ENCODE data around the gene GPR107. TPM values are rescaled to one million over a fixed set of nuclear protein-coding genes. Genes with fewer than 3 reads are reported as not detected.

The GPR107 gene
- polyA plus RNA-seq, 3 donors: 6.0 to 22.6 (median 6.0) TPM

DNA sequence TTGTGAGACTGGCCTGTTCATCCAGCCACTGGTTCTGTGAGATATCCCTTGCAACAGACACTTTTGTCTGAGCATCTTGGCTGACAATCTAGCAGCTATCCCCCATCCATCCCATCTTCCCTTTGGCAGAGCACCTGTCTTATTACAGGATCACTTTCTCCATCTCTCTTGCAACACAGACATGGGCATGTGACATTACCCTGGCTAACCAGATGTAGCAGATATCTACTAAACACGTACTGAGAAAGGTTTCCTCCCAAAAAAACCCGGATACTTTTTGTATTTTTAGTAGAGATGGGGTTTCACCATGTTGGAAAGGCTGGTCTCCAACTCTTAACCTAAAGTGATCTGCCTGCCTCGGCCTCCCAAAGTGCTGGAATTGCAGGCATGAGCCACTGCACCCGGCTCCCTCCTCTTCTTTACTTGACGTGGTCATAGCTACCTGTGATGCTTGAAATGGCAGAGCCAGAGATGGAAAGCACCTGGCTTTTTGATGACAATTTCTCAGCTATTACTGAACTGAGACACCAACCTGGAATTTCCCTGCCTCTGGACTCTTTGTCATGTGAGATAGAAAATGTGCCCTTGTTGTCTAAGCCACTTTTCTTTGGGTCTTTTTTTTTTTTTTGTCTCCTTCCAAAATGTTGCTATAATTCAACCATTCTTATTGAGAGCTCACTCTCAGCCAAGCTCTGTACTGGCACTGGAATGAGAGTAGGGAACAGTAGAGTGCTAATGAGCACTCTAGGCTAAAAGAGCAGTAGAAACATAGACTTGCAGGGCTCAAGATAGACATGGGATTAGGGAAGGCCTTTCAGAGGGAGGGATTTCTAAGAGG lies 43.3 kb upstream of the GPR107 start:
- H3K27me3 Mint-ChIP-seq (ENCODE audit: low read depth in 3 of 3): no peaks in the 10 kb centered on the region
- no peaks in the 10 kb centered on the region for H3K9me3 Mint-ChIP-seq
- Histone ChIP-seq H2AFZ (ENCODE audit: insufficient read depth, low read depth, low read length, poor library complexity, severe bottlenecking) (no peak overlapping the region), H3K4me2 (replicated peaks; ENCODE audit: extremely low read depth, low read length, poor library complexity, severe bottlenecking) (no peak overlapping the region), H4K20me1 (ENCODE audit: insufficient read depth, low read length) (peaks cover 99% of the 10 kb centered on the region), H3K79me2 (ENCODE audit: insufficient read depth, low read length) (peaks cover 99% of the 10 kb centered on the region), H3K36me3 (replicated peaks in 1 of 2; ENCODE audit: control insufficient read depth in 1 of 2, insufficient read depth in 2 of 2, low read length in 2 of 2) (peaks cover 0 to 3% of the 10 kb centered on the region in 2 donors), H3K9me3 (replicated peaks in 1 of 2; ENCODE audit: control insufficient read depth in 1 of 2, insufficient read depth in 1 of 2, low read length in 2 of 2) (no peaks in the 10 kb centered on the region), H3K9ac (ENCODE audit: insufficient read depth, low read length, poor library complexity, severe bottlenecking) (no peak overlapping the region), H3K4me3 (replicated peaks in 1 of 3; ENCODE audit: low read depth in 2 of 3, low read length in 3 of 3) (no peak overlapping the region), H3K27me3 (ENCODE audit: control insufficient read depth in 2 of 2, insufficient read depth in 2 of 2, low read length in 2 of 2) (no peaks in the 10 kb centered on the region), H3K4me1 (ENCODE audit: control insufficient read depth in 1 of 2, insufficient read depth in 2 of 2, low read length in 2 of 2) (peaks cover 6 to 15% of the 10 kb centered on the region in 2 donors), H3K27ac (ENCODE audit: low read depth in 1 of 2, low read length in 2 of 2) (peak overlapping the region in 1 of 2 donors; percentile 60)
- peaks cover 7 to 14% of the 10 kb centered on the region in 2 donors for H3K36me3 Mint-ChIP-seq
- 100% methylated on average over 2 of the region's 5 CpGs for WGBS (ENCODE audit: insufficient coverage)
- intact Hi-C loops (cut with micrococcal nuclease): no loop called here
- peak overlapping the region; percentile 3 to 86 (median 61) for H3K27ac Mint-ChIP-seq
- H3K4me3 Mint-ChIP-seq: no peak overlapping the region
- TF ChIP-seq, protein P1, sequence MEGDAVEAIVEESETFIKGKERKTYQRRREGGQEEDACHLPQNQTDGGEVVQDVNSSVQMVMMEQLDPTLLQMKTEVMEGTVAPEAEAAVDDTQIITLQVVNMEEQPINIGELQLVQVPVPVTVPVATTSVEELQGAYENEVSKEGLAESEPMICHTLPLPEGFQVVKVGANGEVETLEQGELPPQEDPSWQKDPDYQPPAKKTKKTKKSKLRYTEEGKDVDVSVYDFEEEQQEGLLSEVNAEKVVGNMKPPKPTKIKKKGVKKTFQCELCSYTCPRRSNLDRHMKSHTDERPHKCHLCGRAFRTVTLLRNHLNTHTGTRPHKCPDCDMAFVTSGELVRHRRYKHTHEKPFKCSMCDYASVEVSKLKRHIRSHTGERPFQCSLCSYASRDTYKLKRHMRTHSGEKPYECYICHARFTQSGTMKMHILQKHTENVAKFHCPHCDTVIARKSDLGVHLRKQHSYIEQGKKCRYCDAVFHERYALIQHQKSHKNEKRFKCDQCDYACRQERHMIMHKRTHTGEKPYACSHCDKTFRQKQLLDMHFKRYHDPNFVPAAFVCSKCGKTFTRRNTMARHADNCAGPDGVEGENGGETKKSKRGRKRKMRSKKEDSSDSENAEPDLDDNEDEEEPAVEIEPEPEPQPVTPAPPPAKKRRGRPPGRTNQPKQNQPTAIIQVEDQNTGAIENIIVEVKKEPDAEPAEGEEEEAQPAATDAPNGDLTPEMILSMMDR (IDR thresholded peaks at IDR 0.05): no peak
- peaks cover 38% of the 10 kb centered on the region for H3K4me1 Mint-ChIP-seq
- DNase-seq: peak in 1 of 3 donors; percentile 74

DNA sequence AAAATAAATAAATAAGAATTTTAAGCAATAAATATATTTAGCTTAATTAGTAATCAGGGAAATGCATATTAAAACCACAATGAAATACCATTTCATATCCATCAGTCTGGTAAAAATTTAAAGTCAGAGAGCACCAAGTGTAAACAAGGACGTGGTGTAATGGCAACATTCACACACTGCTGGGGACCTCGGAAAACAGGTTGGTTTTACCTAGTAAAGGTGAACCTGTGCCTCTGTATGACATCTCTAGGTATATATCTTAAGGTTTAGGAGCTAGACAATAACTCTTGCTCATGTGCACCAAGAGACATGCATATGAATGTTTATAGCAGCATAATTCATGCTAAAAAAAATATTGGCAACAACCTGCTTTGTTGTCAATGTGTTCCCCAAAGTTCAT lies 40.4 kb upstream of the GPR107 start:
- no peaks in the 10 kb centered on the region for H3K27me3 Mint-ChIP-seq (ENCODE audit: low read depth in 3 of 3)
- intact Hi-C loops (cut with micrococcal nuclease): no loop called here
- no peak overlapping the region for H3K4me3 ChIP-seq (replicated peaks in 1 of 3; ENCODE audit: low read depth in 2 of 3, low read length in 3 of 3)
- no peak for DNase-seq
- H3K4me2 ChIP-seq (replicated peaks; ENCODE audit: extremely low read depth, low read length, poor library complexity, severe bottlenecking): no peak overlapping the region
- WGBS (ENCODE audit: insufficient coverage): no CpG with 5 or more reads among the region's 2 CpGs
- peaks cover 0 to 4% of the 10 kb centered on the region in 2 donors for H3K4me1 ChIP-seq (ENCODE audit: control insufficient read depth in 1 of 2, insufficient read depth in 2 of 2, low read length in 2 of 2)
- H3K27me3 ChIP-seq (ENCODE audit: control insufficient read depth in 2 of 2, insufficient read depth in 2 of 2, low read length in 2 of 2): no peaks in the 10 kb centered on the region
- no peak overlapping the region for H3K27ac ChIP-seq (ENCODE audit: low read depth in 1 of 2, low read length in 2 of 2)
- H3K79me2 ChIP-seq (ENCODE audit: insufficient read depth, low read length): peaks cover 99% of the 10 kb centered on the region
- no peak overlapping the region for H2AFZ ChIP-seq (ENCODE audit: insufficient read depth, low read depth, low read length, poor library complexity, severe bottlenecking)
- peaks cover 32% of the 10 kb centered on the region for H3K4me1 Mint-ChIP-seq
- TF ChIP-seq, protein P1 (IDR thresholded peaks at IDR 0.05): no peak
- H3K9me3 ChIP-seq (replicated peaks in 1 of 2; ENCODE audit: control insufficient read depth in 1 of 2, insufficient read depth in 1 of 2, low read length in 2 of 2): peaks cover 5 to 7% of the 10 kb centered on the region in 2 donors
- no peak overlapping the region for H3K4me3 Mint-ChIP-seq
- H4K20me1 ChIP-seq (ENCODE audit: insufficient read depth, low read length): peaks cover 99% of the 10 kb centered on the region
- H3K9ac ChIP-seq (ENCODE audit: insufficient read depth, low read length, poor library complexity, severe bottlenecking): no peak overlapping the region
- peaks cover 13 to 14% of the 10 kb centered on the region in 2 donors for H3K36me3 Mint-ChIP-seq
- peaks cover 0 to 11% of the 10 kb centered on the region in 2 donors for H3K36me3 ChIP-seq (replicated peaks in 1 of 2; ENCODE audit: control insufficient read depth in 1 of 2, insufficient read depth in 2 of 2, low read length in 2 of 2)
- H3K27ac Mint-ChIP-seq: peak overlapping the region in 1 of 7 donors; percentile 21
- H3K9me3 Mint-ChIP-seq: peaks cover 2 to 9% (median 6%) of the 10 kb centered on the region in 7 donors
